ENCODE measurements around the gene PECR. TPM values are rescaled to one million over a fixed set of nuclear protein-coding genes. Genes with fewer than 3 reads are reported as not detected.

Gene PECR
- total and polyA plus RNA-seq, 2 donors: 9.3 to 10.9 TPM

GRCh38 chr2:216072473-216072872 lies 9.1 kb downstream of the PECR start:
- Histone ChIP-seq H3K4me3 (ENCODE audit: low read depth, low read length) (no peak overlapping the region), H3K36me3 (ENCODE audit: insufficient read depth) (no peaks in the 10 kb centered on the region), H3K4me1 (ENCODE audit: insufficient read depth) (no peaks in the 10 kb centered on the region), H3K27ac (ENCODE audit: low read depth) (no peak overlapping the region)
- no peak for DNase-seq (ENCODE audit: extremely low spot score)

DNA sequence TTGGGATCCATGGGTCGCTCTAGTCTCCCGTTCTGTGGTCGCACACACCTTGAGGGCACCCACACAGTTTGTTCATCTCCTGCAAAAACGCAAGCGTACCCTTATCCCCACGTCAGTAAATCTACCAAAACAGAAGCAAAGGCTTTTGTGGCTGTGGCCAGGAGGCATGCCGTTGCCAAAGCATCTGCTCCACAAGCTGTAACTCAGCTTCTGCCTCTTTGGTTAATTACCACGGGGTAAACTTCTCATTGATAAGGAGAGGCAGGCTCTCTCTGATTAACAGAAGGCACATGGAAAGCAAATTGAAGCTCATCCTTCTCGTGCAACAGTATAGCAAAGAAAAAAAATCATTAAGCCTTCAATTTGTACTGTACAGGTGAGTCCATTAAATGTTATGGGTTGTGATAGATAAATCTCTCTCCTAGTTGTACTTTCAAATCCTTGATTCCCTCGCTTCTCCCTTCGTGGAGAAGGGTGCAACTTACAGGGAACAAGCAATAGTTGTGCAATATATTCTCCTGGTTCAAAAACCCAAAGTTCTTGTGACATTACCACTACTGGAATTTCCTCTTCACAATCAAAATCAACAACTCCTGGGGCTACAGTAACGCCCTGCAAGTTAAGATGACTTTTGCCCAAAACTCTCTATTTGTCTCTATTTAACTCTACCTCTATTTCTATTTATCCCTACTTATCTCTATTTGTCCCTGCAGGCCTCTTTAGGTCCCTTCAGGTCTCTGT lies 10.3 kb downstream of the PECR start:
- Histone ChIP-seq H3K36me3 (ENCODE audit: insufficient read depth) (no peaks in the 10 kb centered on the region), H3K27ac (ENCODE audit: low read depth) (no peak overlapping the region), H3K4me1 (ENCODE audit: insufficient read depth) (no peaks in the 10 kb centered on the region), H3K4me3 (ENCODE audit: low read depth, low read length) (no peak overlapping the region)
- WGBS: 80% methylated on average over 12 of the region's 12 CpGs
- no peak for DNase-seq (ENCODE audit: extremely low spot score)

DNA sequence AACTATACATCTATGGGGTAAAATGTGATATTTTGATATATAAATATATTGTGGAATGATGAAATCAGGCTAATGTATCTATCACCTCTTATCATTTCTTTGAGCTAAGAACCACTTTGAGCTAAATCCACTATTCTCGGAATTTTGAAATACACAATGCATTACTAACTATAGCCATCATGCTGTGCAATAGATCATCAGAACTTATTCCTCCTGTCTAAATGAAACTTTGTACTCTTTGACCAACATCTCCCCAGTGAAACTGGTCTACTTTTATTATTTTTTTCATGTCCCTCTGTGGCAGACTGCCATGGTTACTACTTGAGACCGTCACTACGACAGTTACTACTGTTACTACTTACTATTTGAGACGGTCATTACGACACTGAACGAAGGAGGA lies 11.4 kb downstream of the PECR start:
- Histone ChIP-seq H3K4me1 (ENCODE audit: insufficient read depth) (no peaks in the 10 kb centered on the region), H3K4me3 (ENCODE audit: low read depth, low read length) (no peak overlapping the region), H3K36me3 (ENCODE audit: insufficient read depth) (no peaks in the 10 kb centered on the region), H3K27ac (ENCODE audit: low read depth) (no peak overlapping the region)
- DNase-seq (ENCODE audit: extremely low spot score): no peak
- 80% methylated on average over 6 of the region's 6 CpGs for WGBS

GRCh38 chr2:216069028-216069427 lies 12.6 kb downstream of the PECR start:
- WGBS: 92% methylated on average over 2 of the region's 2 CpGs
- no peak overlapping the region for H3K27ac ChIP-seq (ENCODE audit: low read depth)
- no peak overlapping the region for H3K4me3 ChIP-seq (ENCODE audit: low read depth, low read length)
- no peak for DNase-seq (ENCODE audit: extremely low spot score)
- no peaks in the 10 kb centered on the region for H3K4me1 ChIP-seq (ENCODE audit: insufficient read depth)
- H3K36me3 ChIP-seq (ENCODE audit: insufficient read depth): no peaks in the 10 kb centered on the region

- no peaks in the 10 kb centered on the region for H3K4me1 ChIP-seq (ENCODE audit: insufficient read depth)
- H3K27ac ChIP-seq (ENCODE audit: low read depth): no peak overlapping the region
- DNase-seq (ENCODE audit: extremely low spot score): no peak
- WGBS: 91% methylated on average over 5 of the region's 5 CpGs
- no peaks in the 10 kb centered on the region for H3K36me3 ChIP-seq (ENCODE audit: insufficient read depth)
- H3K4me3 ChIP-seq (ENCODE audit: low read depth, low read length): no peak overlapping the region
Observed at GRCh38 chr2:216066230-216066629, 15.4 kb downstream of the PECR start.

GRCh38 chr2:216064665-216065064 lies 16.9 kb downstream of the PECR start:
- DNase-seq (ENCODE audit: extremely low spot score): no peak
- H3K27ac ChIP-seq (ENCODE audit: low read depth): no peak overlapping the region
- WGBS: 80% methylated on average over 1 of the region's 1 CpG
- no peak overlapping the region for H3K4me3 ChIP-seq (ENCODE audit: low read depth, low read length)
- H3K4me1 ChIP-seq (ENCODE audit: insufficient read depth): no peaks in the 10 kb centered on the region
- H3K36me3 ChIP-seq (ENCODE audit: insufficient read depth): no peaks in the 10 kb centered on the region

GRCh38 chr2:216064014-216064630 lies 17.5 kb downstream of the PECR start:
- Histone ChIP-seq H3K36me3 (ENCODE audit: insufficient read depth) (no peaks in the 10 kb centered on the region), H3K27ac (ENCODE audit: low read depth) (no peak overlapping the region), H3K4me1 (ENCODE audit: insufficient read depth) (no peaks in the 10 kb centered on the region), H3K4me3 (ENCODE audit: low read depth, low read length) (no peak overlapping the region)
- 89% methylated on average over 2 of the region's 2 CpGs for WGBS
- DNase-seq (ENCODE audit: extremely low spot score): no peak

- Histone ChIP-seq H3K4me1 (ENCODE audit: insufficient read depth) (no peaks in the 10 kb centered on the region), H3K27ac (ENCODE audit: low read depth) (no peak overlapping the region), H3K4me3 (ENCODE audit: low read depth, low read length) (no peak overlapping the region), H3K36me3 (ENCODE audit: insufficient read depth) (no peaks in the 10 kb centered on the region)
- 95% methylated on average over 5 of the region's 5 CpGs for WGBS
- DNase-seq (ENCODE audit: extremely low spot score): no peak
Observed at GRCh38 chr2:216059233-216059834, 22.3 kb downstream of the PECR start.

- Histone ChIP-seq H3K36me3 (ENCODE audit: insufficient read depth) (no peaks in the 10 kb centered on the region), H3K4me3 (ENCODE audit: low read depth, low read length) (no peak overlapping the region), H3K4me1 (ENCODE audit: insufficient read depth) (no peaks in the 10 kb centered on the region), H3K27ac (ENCODE audit: low read depth) (no peak overlapping the region)
- no peak for DNase-seq (ENCODE audit: extremely low spot score)
- WGBS: 64% methylated on average over 7 of the region's 7 CpGs
Observed at GRCh38 chr2:216057688-216058193, 23.9 kb downstream of the PECR start.

GRCh38 chr2:216056739-216057138 lies 24.9 kb downstream of the PECR start:
- H3K4me1 ChIP-seq (ENCODE audit: insufficient read depth): no peaks in the 10 kb centered on the region
- H3K36me3 ChIP-seq (ENCODE audit: insufficient read depth): no peaks in the 10 kb centered on the region
- H3K27ac ChIP-seq (ENCODE audit: low read depth): no peak overlapping the region
- H3K4me3 ChIP-seq (ENCODE audit: low read depth, low read length): no peak overlapping the region
- DNase-seq (ENCODE audit: extremely low spot score): no peak
- 73% methylated on average over 3 of the region's 3 CpGs for WGBS

DNA sequence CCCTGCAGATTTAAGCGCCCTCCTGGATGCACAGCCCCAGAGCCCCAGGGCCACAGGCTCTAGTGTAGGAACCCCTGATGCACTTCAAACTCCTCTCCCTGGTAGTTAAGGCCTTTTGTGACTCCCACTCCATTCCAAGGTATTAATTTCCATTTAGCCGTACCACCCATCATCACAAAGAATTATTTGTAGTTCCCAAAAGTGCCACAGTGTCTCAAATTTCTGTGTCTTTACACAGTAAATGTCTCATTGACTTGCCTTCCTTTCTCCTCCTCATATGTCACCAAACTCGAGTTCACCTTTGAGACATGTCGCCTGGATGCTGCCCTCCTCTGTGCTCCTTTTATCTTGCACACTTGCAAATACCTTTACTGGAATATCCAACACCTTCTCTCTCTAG lies 25.9 kb downstream of the PECR start:
- Histone ChIP-seq H3K4me1 (ENCODE audit: insufficient read depth) (no peaks in the 10 kb centered on the region), H3K4me3 (ENCODE audit: low read depth, low read length) (no peak overlapping the region), H3K36me3 (ENCODE audit: insufficient read depth) (no peaks in the 10 kb centered on the region), H3K27ac (ENCODE audit: low read depth) (no peak overlapping the region)
- WGBS: 94% methylated on average over 4 of the region's 4 CpGs
- DNase-seq (ENCODE audit: extremely low spot score): no peak

DNA sequence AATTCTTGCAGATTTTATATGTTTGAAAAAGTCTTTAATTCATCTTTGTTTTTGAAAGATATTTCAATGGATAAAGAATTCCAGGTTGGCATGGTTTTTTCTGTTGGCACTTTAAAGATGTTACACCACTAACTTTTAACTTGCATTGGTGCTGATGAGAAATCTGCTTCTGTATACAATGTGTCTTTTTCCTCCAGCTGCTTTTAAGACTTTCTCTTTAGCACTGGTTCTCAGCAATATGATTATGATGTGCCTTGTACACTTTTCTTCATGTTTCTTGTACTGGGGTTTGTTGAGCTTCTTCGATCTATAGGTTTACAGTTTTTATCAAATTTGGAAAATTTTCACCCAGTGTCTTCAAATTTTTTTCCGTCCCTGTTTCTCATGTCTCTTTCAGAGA lies 29.2 kb downstream of the PECR start:
- DNase-seq (ENCODE audit: extremely low spot score): no peak
- Histone ChIP-seq H3K27ac (ENCODE audit: low read depth) (no peak overlapping the region), H3K4me3 (ENCODE audit: low read depth, low read length) (no peak overlapping the region), H3K4me1 (ENCODE audit: insufficient read depth) (no peaks in the 10 kb centered on the region), H3K36me3 (ENCODE audit: insufficient read depth) (peaks cover 2% of the 10 kb centered on the region)
- 98% methylated on average over 2 of the region's 2 CpGs for WGBS

GRCh38 chr2:216051350-216051749 lies 30.3 kb downstream of the PECR start:
- no peak overlapping the region for H3K4me3 ChIP-seq (ENCODE audit: low read depth, low read length)
- peaks cover 2% of the 10 kb centered on the region for H3K36me3 ChIP-seq (ENCODE audit: insufficient read depth)
- no peak overlapping the region for H3K27ac ChIP-seq (ENCODE audit: low read depth)
- 89% methylated on average over 3 of the region's 3 CpGs for WGBS
- no peak for DNase-seq (ENCODE audit: extremely low spot score)
- no peaks in the 10 kb centered on the region for H3K4me1 ChIP-seq (ENCODE audit: insufficient read depth)

DNA sequence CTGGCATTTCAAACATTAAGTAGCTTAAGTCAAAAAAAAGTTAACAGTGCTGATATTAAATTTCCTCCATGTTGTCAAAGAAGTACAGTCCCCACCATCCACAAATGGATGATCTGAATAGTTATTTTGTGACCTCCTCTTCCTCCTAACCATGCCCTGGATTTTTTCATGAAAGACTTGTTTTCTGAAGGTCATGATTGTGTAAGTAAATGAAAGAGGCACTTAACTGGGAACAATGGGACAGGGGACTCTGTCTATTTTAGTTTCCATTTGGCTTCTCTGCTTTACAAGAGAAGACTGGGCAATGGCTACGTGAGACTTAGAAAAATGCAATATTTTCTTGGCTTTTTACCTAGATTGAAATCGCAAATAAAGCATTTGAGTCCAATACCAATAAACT lies 32.2 kb downstream of the PECR start:
- DNase-seq (ENCODE audit: extremely low spot score): no peak
- no peak overlapping the region for H3K27ac ChIP-seq (ENCODE audit: low read depth)
- H3K4me3 ChIP-seq (ENCODE audit: low read depth, low read length): no peak overlapping the region
- H3K36me3 ChIP-seq (ENCODE audit: insufficient read depth): peaks cover 2% of the 10 kb centered on the region
- no peaks in the 10 kb centered on the region for H3K4me1 ChIP-seq (ENCODE audit: insufficient read depth)
- 82% methylated on average over 2 of the region's 2 CpGs for WGBS
